ENCODE results near the gene MYO10. TPM values are rescaled to one million over a fixed set of nuclear protein-coding genes. Genes with fewer than 3 reads are reported as not detected.

Gene MYO10
- total RNA-seq, 1 donor from 2014 or later: 20.0 TPM

DNA sequence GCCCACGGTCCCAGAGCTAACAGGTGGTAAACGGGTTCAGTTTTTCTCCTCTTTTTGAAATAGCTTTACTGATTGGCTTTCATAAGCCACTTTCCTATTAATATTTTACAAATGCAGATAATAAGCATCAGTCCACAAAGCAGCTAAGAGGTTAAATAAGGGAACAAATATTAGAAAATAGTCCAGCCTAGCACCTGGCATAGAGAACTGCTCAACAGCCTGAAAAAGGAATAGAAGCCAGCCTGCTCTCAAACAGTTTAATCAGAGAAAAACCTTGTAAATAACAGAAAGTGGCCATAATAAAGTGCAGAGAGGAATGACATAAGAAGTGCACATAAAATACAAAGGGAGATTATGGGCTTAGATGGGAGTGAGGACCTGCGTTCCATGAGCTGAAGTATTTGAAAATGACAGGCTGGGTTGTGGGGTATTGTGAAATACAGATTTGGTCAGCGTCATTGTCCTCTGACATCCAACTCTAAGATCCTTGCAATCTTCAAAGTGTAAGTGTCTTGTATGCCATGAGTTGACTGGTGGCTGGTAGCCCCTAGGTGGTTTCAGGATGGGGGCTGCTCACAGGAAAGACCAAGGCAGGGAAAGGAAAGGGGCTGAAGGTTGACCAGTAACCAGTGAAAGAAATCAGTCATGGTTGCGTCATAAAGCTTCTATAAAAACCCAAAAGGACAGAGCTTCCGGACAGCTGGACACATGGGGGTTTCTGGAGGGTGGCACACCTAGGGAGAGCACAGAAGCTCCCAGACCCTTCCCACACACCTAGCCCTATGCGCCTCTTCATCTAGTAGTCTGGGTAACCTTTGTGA is 32.4 kb downstream of the MYO10 start:
- Histone ChIP-seq H3K9me3 (no peaks in the 10 kb centered on the region), H3K27ac (no peak overlapping the region), H3K36me3 (no peaks in the 10 kb centered on the region), H3K27me3 (no peaks in the 10 kb centered on the region), H3K4me1 (no peaks in the 10 kb centered on the region), H3K4me3 (no peak overlapping the region)
- intact Hi-C loops (cut with DNase I): no loop called here
- no peak for DNase-seq (ENCODE audit: low spot score in 2 of 2)
- no peak for TF ChIP-seq CTCF (IDR thresholded peaks at IDR 0.05)

DNA sequence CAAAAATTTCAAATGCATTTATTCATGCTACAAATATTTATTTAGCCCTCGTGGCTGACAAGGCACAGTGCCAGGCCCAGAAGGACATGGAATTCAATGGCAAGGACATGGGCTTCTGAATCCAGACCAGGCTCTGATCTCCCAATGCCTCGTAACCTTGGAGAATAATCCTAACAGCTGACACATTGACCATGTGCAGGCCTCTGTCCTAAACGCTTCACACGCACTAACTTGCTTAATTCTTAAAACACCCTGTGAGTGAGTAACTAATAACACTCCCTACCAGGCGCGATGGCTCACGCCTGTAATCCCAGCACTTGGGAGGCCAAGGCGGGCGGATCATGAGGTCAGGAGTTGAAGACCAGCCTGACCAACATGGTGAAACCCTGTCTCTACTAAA is 33.2 kb downstream of the MYO10 start:
- intact Hi-C loops (cut with DNase I): no loop called here
- H3K4me1 ChIP-seq: no peaks in the 10 kb centered on the region
- H3K27ac ChIP-seq: no peak overlapping the region
- H3K9me3 ChIP-seq: no peaks in the 10 kb centered on the region
- DNase-seq (ENCODE audit: low spot score in 2 of 2): no peak
- H3K4me3 ChIP-seq: no peak overlapping the region
- H3K27me3 ChIP-seq: no peaks in the 10 kb centered on the region
- H3K36me3 ChIP-seq: no peaks in the 10 kb centered on the region
- no peak for TF ChIP-seq CTCF (IDR thresholded peaks at IDR 0.05)

GRCh38 chr5:16901021-16901644 is 35.0 kb downstream of the MYO10 start:
- DNase-seq (ENCODE audit: low spot score in 2 of 2): no peak
- intact Hi-C loops (cut with DNase I): no loop called here
- H3K36me3 ChIP-seq: no peaks in the 10 kb centered on the region
- no peaks in the 10 kb centered on the region for H3K9me3 ChIP-seq
- TF ChIP-seq CTCF (IDR thresholded peaks at IDR 0.05): no peak
- no peaks in the 10 kb centered on the region for H3K27me3 ChIP-seq
- H3K27ac ChIP-seq: no peak overlapping the region
- H3K4me1 ChIP-seq: no peaks in the 10 kb centered on the region
- no peak overlapping the region for H3K4me3 ChIP-seq

DNA sequence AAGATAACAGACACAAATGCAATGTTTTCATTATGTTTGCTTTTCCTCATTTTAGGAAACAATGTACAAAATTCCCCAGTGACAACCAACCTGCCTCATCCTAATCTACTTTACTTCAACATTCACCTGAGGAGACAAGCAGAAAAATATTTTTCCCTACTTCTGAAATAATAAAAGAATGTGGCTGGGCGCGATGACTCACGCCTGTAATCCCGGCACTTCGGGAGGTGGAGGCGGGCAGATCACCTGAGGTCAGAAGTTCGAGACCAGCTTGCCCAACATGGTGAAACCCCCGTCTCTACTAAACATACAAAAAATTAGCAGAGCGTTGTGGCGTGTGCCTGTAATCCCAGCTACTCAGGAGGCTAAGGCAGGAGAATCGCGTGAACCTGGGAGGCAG is 36.9 kb downstream of the MYO10 start:
- Histone ChIP-seq H3K4me3 (no peak overlapping the region), H3K9me3 (no peaks in the 10 kb centered on the region), H3K27ac (no peak overlapping the region), H3K4me1 (no peaks in the 10 kb centered on the region), H3K36me3 (no peaks in the 10 kb centered on the region), H3K27me3 (no peaks in the 10 kb centered on the region)
- intact Hi-C loops (cut with DNase I): no loop called here
- TF ChIP-seq CTCF (IDR thresholded peaks at IDR 0.05): no peak
- DNase-seq (ENCODE audit: low spot score in 2 of 2): no peak

- Histone ChIP-seq H3K36me3 (no peaks in the 10 kb centered on the region), H3K9me3 (no peaks in the 10 kb centered on the region), H3K27me3 (no peaks in the 10 kb centered on the region), H3K27ac (no peak overlapping the region), H3K4me3 (no peak overlapping the region), H3K4me1 (no peaks in the 10 kb centered on the region)
- DNase-seq (ENCODE audit: low spot score in 2 of 2): no peak
- intact Hi-C loops (cut with DNase I): no loop called here
- TF ChIP-seq CTCF (IDR thresholded peaks at IDR 0.05): no peak
Observed at GRCh38 chr5:16897800-16898199, 38.3 kb downstream of the MYO10 start.
